ENCODE results near the gene FUBP3. TPM values are rescaled to one million over a fixed set of nuclear protein-coding genes. Genes with fewer than 3 reads are reported as not detected.

Gene FUBP3
- total RNA-seq, 1 experiment from 2014 or later, result 73.7 TPM

DNA sequence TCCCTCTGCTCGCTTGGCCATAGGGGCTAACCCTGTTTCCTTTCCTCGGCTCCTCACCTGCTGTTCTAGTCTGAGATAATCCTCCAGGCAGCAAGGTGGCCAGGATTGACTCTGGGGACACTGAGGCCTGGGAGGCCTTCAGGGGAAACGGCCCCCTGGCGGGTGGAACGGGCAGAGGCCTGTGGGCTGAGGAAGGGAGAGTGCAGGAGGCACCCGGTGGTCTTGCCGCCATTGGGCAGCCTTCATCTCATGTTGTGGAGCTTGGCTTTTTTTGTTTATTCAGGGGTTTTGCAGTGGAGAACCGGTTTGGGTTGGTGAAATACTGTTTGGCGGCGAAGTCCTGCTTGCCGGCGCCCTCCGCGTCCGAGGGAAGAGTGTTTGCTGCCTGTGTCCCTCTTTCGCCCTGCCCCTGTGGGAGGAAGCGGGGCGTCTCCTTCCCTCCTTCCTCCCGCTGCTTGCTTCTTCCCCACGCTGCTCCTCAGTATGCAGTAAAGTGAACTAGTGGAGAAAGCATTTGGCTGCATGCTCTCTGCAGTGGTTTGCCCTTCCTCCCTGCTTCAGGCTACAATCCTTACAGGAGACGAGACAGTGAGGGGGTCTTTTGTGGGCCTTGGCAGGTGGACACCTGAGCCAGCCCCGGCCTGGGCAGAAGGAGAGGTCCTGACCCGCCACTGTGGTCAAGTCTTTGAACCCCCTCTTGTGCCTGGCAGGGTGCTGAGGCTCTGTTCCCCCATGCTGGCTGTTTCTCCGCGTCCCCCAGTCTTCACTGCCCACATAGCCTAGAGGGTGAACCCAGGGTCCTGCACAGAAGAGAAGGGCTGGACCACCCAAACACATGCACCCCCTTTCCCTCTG is 54.2 kb downstream of the FUBP3 start:
- intact Hi-C loops (cut with micrococcal nuclease), result no loop called here
- Histone ChIP-seq H3K4me2 (ENCODE audit: low read length) (no peak overlapping the region), H4K20me1 (ENCODE audit: insufficient read depth) (no peaks in the 10 kb centered on the region), H3K79me2 (ENCODE audit: insufficient read depth, low read length) (no peaks in the 10 kb centered on the region), H3K4me1 (ENCODE audit: control insufficient read depth in 1 of 2, insufficient read depth in 2 of 2, low read length in 2 of 2) (no peaks in the 10 kb centered on the region), H3K27me3 (ENCODE audit: insufficient read depth, low read length) (no peaks in the 10 kb centered on the region), H2AFZ (ENCODE audit: low read depth, low read length, poor library complexity, severe bottlenecking) (no peak overlapping the region), H3K9me3 (ENCODE audit: control insufficient read depth in 1 of 2, insufficient read depth in 1 of 2, low read depth in 1 of 2, low read length in 2 of 2) (no peaks in the 10 kb centered on the region), H3K4me3 (replicated peaks in 1 of 2; ENCODE audit: low read depth in 1 of 2, low read length in 2 of 2) (no peak overlapping the region), H3K27ac (ENCODE audit: low read depth, low read length) (no peak overlapping the region), H3K36me3 (ENCODE audit: control insufficient read depth in 1 of 2, insufficient read depth in 2 of 2, low read length in 2 of 2) (peaks cover 23 to 26% of the 10 kb centered on the region in 2 experiments), H3K9ac (ENCODE audit: low read length) (no peak overlapping the region), H3K9me2 (ENCODE audit: insufficient read depth) (no peaks in the 10 kb centered on the region)
- BruUV-seq (replicated peaks), result no TSS peak
- POLR2A ChIA-PET, result no interaction called here
- no peak for ATAC-seq
- RAD21 ChIA-PET (ENCODE audit: low non-redundant PET in 1 of 2, low total read pairs in 2 of 2, uncharacterized antibody in 2 of 2, unreplicated experiment in 2 of 2), result no interaction called here
- DNase-seq (ENCODE audit: low read depth, low spot score), result no peak
- TF ChIP-seq POLR2A (IDR thresholded peaks at IDR 0.05; ENCODE audit: borderline replicate concordance, extremely low read depth, insufficient read depth, insufficient read length), result no peak
- TF ChIP-seq ZNF274 (IDR thresholded peaks at IDR 0.05; ENCODE audit: low read depth, low read length), result no peak
- no peak for TF ChIP-seq EZH2phosphoT487 (IDR thresholded peaks at IDR 0.05; ENCODE audit: borderline replicate concordance)
- TF ChIP-seq, protein P1, sequence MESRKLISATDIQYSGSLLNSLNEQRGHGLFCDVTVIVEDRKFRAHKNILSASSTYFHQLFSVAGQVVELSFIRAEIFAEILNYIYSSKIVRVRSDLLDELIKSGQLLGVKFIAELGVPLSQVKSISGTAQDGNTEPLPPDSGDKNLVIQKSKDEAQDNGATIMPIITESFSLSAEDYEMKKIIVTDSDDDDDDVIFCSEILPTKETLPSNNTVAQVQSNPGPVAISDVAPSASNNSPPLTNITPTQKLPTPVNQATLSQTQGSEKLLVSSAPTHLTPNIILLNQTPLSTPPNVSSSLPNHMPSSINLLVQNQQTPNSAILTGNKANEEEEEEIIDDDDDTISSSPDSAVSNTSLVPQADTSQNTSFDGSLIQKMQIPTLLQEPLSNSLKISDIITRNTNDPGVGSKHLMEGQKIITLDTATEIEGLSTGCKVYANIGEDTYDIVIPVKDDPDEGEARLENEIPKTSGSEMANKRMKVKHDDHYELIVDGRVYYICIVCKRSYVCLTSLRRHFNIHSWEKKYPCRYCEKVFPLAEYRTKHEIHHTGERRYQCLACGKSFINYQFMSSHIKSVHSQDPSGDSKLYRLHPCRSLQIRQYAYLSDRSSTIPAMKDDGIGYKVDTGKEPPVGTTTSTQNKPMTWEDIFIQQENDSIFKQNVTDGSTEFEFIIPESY (IDR thresholded peaks at IDR 0.05; ENCODE audit: extremely low read depth, insufficient replicate concordance, low read length), result no peak
- CTCF ChIA-PET, result no interaction called here

DNA sequence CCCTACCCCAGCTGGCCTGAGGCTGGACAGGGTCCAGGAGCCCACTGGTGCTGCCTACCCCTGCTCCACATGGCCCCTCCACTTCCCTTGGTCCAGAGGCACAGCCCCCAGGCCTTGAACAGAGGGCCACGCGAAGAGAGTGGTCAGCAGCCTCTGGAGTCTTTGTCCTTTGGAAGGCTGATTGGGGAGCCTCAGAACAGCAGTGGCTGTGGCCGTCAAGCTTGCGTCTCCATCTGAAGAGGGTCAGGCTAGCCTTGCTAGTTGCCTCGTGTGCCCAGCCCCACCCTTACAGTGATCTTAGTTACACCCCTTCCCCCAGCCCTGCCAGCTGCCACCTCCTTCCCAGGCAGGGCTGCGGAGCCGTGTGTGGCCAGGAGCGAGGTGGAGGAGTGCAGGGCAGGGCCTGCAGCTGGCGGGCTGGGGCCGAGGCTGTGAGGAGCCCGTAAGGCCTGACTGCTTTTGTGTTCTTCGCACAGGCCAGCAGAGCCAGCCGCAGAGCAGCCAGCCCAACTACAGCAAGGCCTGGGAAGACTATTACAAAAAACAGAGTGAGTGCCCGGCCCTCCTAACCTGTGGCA is 54.9 kb downstream of the FUBP3 start:
- H3K4me1 ChIP-seq (ENCODE audit: control insufficient read depth in 1 of 2, insufficient read depth in 2 of 2, low read length in 2 of 2), result no peaks in the 10 kb centered on the region
- H3K4me2 ChIP-seq (ENCODE audit: low read length), result no peak overlapping the region
- no peaks in the 10 kb centered on the region for H3K27me3 ChIP-seq (ENCODE audit: insufficient read depth, low read length)
- RAD21 ChIA-PET (ENCODE audit: low non-redundant PET in 1 of 2, low total read pairs in 2 of 2, uncharacterized antibody in 2 of 2, unreplicated experiment in 2 of 2), result no interaction called here
- POLR2A ChIA-PET, result no interaction called here
- H3K9me3 ChIP-seq (ENCODE audit: control insufficient read depth in 1 of 2, insufficient read depth in 1 of 2, low read depth in 1 of 2, low read length in 2 of 2), result no peaks in the 10 kb centered on the region
- no TSS peak for BruUV-seq (replicated peaks)
- no peak overlapping the region for H3K9ac ChIP-seq (ENCODE audit: low read length)
- DNase-seq (ENCODE audit: low read depth, low spot score), result no peak
- no peak overlapping the region for H2AFZ ChIP-seq (ENCODE audit: low read depth, low read length, poor library complexity, severe bottlenecking)
- no peaks in the 10 kb centered on the region for H3K9me2 ChIP-seq (ENCODE audit: insufficient read depth)
- H3K79me2 ChIP-seq (ENCODE audit: insufficient read depth, low read length), result no peaks in the 10 kb centered on the region
- H3K4me3 ChIP-seq (replicated peaks in 1 of 2; ENCODE audit: low read depth in 1 of 2, low read length in 2 of 2), result no peak overlapping the region
- peaks cover 23% of the 10 kb centered on the region in 2 experiments for H3K36me3 ChIP-seq (ENCODE audit: control insufficient read depth in 1 of 2, insufficient read depth in 2 of 2, low read length in 2 of 2)
- CTCF ChIA-PET, result no interaction called here
- ATAC-seq, result no peak
- no peaks in the 10 kb centered on the region for H4K20me1 ChIP-seq (ENCODE audit: insufficient read depth)
- no peak overlapping the region for H3K27ac ChIP-seq (ENCODE audit: low read depth, low read length)
- intact Hi-C loops (cut with micrococcal nuclease), result no loop called here
- TF ChIP-seq, protein P2, sequence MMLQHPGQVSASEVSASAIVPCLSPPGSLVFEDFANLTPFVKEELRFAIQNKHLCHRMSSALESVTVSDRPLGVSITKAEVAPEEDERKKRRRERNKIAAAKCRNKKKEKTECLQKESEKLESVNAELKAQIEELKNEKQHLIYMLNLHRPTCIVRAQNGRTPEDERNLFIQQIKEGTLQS (IDR thresholded peaks at IDR 0.05), result no peak
- TF ChIP-seq, protein P3, sequence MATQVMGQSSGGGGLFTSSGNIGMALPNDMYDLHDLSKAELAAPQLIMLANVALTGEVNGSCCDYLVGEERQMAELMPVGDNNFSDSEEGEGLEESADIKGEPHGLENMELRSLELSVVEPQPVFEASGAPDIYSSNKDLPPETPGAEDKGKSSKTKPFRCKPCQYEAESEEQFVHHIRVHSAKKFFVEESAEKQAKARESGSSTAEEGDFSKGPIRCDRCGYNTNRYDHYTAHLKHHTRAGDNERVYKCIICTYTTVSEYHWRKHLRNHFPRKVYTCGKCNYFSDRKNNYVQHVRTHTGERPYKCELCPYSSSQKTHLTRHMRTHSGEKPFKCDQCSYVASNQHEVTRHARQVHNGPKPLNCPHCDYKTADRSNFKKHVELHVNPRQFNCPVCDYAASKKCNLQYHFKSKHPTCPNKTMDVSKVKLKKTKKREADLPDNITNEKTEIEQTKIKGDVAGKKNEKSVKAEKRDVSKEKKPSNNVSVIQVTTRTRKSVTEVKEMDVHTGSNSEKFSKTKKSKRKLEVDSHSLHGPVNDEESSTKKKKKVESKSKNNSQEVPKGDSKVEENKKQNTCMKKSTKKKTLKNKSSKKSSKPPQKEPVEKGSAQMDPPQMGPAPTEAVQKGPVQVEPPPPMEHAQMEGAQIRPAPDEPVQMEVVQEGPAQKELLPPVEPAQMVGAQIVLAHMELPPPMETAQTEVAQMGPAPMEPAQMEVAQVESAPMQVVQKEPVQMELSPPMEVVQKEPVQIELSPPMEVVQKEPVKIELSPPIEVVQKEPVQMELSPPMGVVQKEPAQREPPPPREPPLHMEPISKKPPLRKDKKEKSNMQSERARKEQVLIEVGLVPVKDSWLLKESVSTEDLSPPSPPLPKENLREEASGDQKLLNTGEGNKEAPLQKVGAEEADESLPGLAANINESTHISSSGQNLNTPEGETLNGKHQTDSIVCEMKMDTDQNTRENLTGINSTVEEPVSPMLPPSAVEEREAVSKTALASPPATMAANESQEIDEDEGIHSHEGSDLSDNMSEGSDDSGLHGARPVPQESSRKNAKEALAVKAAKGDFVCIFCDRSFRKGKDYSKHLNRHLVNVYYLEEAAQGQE (IDR thresholded peaks at IDR 0.05; ENCODE audit: low read depth), result no peak
- TF ChIP-seq SP1 (IDR thresholded peaks at IDR 0.05; ENCODE audit: low read depth) (no peak), SIN3A (IDR thresholded peaks at IDR 0.05; ENCODE audit: low read depth) (no peak), POLR2AphosphoS5 (IDR thresholded peaks at IDR 0.05; ENCODE audit: low read depth, low read length) (no peak), ZFX (IDR thresholded peaks at IDR 0.05) (no peak)
- TF ChIP-seq, protein P4, sequence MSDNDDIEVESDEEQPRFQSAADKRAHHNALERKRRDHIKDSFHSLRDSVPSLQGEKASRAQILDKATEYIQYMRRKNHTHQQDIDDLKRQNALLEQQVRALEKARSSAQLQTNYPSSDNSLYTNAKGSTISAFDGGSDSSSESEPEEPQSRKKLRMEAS (IDR thresholded peaks at IDR 0.05), result no peak

Data from HCT116 (cell line).